GM12878 (cell line): ENCODE results near the gene CSNK1G2. TPM values are rescaled to one million over a fixed set of nuclear protein-coding genes. Genes with fewer than 3 reads are reported as not detected.

Experiments
- ATF3 ChIP-seq: IDR thresholded peaks from 2 replicates; pipeline ENCODE4 v1.6.1; 2011; ENCODE audit warnings: low read depth, mild to moderate bottlenecking, low read length, moderate library complexity, borderline replicate concordance; ENCODE audit errors: extremely low read depth
- ATF7 ChIP-seq: fragments of 450-650 bp; IDR thresholded peaks from 2 replicates; pipeline ENCODE4 v1.6.1; 2016; ENCODE audit warnings: low read depth, mild to moderate bottlenecking
- BCLAF1 ChIP-seq: fragments of 450-650 bp; IDR thresholded peaks from 2 replicates; pipeline ENCODE4 v1.6.1; 2017; ENCODE audit warnings: antibody characterized with exemption, mild to moderate bottlenecking, moderate library complexity
- HDGF ChIP-seq: fragments of 450-650 bp; IDR thresholded peaks from 2 replicates; pipeline ENCODE4 v1.6.1; 2016; ENCODE audit warnings: antibody characterized with exemption
- MLLT1 ChIP-seq: fragments of 450-650 bp; IDR thresholded peaks from 2 replicates; pipeline ENCODE4 v1.6.1; 2016; ENCODE audit warnings: mild to moderate bottlenecking
- NFXL1 ChIP-seq: fragments of 450-650 bp; IDR thresholded peaks from 2 replicates; pipeline ENCODE4 v1.6.1; 2017; ENCODE audit warnings: antibody characterized with exemption, mild to moderate bottlenecking, borderline replicate concordance
- NFYB ChIP-seq: IDR thresholded peaks from 2 replicates; pipeline ENCODE4 v1.6.1; 2011; ENCODE audit warnings: low read depth, mild to moderate bottlenecking, low read length, improper control_type of control experiment, moderate library complexity; ENCODE audit not compliant: insufficient read depth
- NR2C1 ChIP-seq: fragments of 450-650 bp; IDR thresholded peaks from 2 replicates; pipeline ENCODE4 v1.6.1; 2017; ENCODE audit warnings: antibody characterized with exemption, mild to moderate bottlenecking, moderate library complexity
- PBX3 ChIP-seq: IDR thresholded peaks from 2 replicates; pipeline ENCODE4 v1.6.1; 2011; ENCODE audit warnings: mild to moderate bottlenecking, low read depth, low read length, moderate library complexity; ENCODE audit not compliant: insufficient replicate concordance
- PKNOX1 ChIP-seq: fragments of 450-650 bp; IDR thresholded peaks from 2 replicates; pipeline ENCODE4 v1.6.1; 2016; ENCODE audit warnings: mild to moderate bottlenecking
- RB1 ChIP-seq: fragments of 450-650 bp; formaldehyde crosslinking; IDR thresholded peaks from 2 replicates; pipeline ENCODE4 v1.6.1; 2017; ENCODE audit warnings: mild to moderate bottlenecking, borderline replicate concordance
- REST ChIP-seq: IDR thresholded peaks from 2 replicates; pipeline ENCODE4 v1.6.1; 2012; ENCODE audit warnings: mild to moderate bottlenecking, low read depth, low read length
- SIX5 ChIP-seq: IDR thresholded peaks from 2 replicates; pipeline ENCODE4 v1.6.1; 2011; ENCODE audit warnings: mild to moderate bottlenecking, low read depth, low read length, moderate library complexity; ENCODE audit not compliant: severe bottlenecking
- SRF ChIP-seq, 2 experiments: IDR thresholded peaks; 2 replicates each; pipeline ENCODE4 v1.6.1; 2011; ENCODE audit warnings: low read depth in 2 of 2, low read length in 2 of 2, mild to moderate bottlenecking in 1 of 2, moderate library complexity in 1 of 2
- TARDBP ChIP-seq: IDR thresholded peaks from 2 replicates; pipeline ENCODE4 v1.6.1; 2016; ENCODE audit warnings: borderline replicate concordance
- TCF7 ChIP-seq: IDR thresholded peaks from 2 replicates; pipeline ENCODE4 v1.6.1; 2014; ENCODE audit warnings: antibody characterized with exemption, borderline replicate concordance
- ZBED1 ChIP-seq: IDR thresholded peaks from 2 replicates; pipeline ENCODE4 v1.6.1; 2016; ENCODE audit warnings: borderline replicate concordance
- ZZZ3 ChIP-seq: IDR thresholded peaks from 2 replicates; pipeline ENCODE4 v1.6.1; 2011; ENCODE audit warnings: low read depth; ENCODE audit not compliant: control insufficient read depth, insufficient read length
- polyA plus RNA-seq, 11 experiments: library from polyadenylated mRNA; depleted of rRNA in 4 of 11; unstranded in 6 of 11; stranded (reverse) in 5 of 11; fragments of >200 nt; fragmentation: Nextera tagmentation in 4 of 11; fragmentation: Illumina TruSeq in 1 of 11; extraction: Ambion mirVana in 4 of 11; extraction: Trizol in 1 of 11; gene quantifications; 1 replicate in 1 of 11; 2 replicates in 10 of 11; pipeline versions ENCODE4 v1.2.1 to v1.2.3, GENCODE V29; 2011 to 2016; ENCODE audit warnings: inconsistent platforms in 2 of 11, missing spikeins in 2 of 11, low read depth in 1 of 11
- total RNA-seq, 4 experiments: library from RNA; depleted of rRNA in 3 of 4; stranded (reverse); fragments of >200 nt in 3 of 4; fragmentation: Illumina TruSeq in 1 of 4; extraction: Trizol in 1 of 4; gene quantifications; 2 replicates each; pipeline versions ENCODE4 v1.2.1 to v1.2.3, GENCODE V29; 2013 to 2021

CSNK1G2 gene
- total and polyA plus RNA-seq, 10 of the 15 experiments (the other 5 are each of a cell fraction or from before 2014, with no cell fraction given): 0.64 to 109 (median 25.0) TPM

GRCh38 chr19:1942078-1942933 lies 1.3 kb downstream of the CSNK1G2 start (continued):
- TF ChIP-seq REST: no peak
- no peak for TF ChIP-seq SIX5
- no peak for TF ChIP-seq ZBED1
- TF ChIP-seq BCLAF1: no peak
- TF ChIP-seq PKNOX1: no peak
- TF ChIP-seq NR2C1: no peak
- 0 out of 2 replicates have a peak, but pooled peaks have one; percentile 33 for TF ChIP-seq TARDBP
- TF ChIP-seq ATF3: no peak
- no peak for TF ChIP-seq TCF7
- no peak for TF ChIP-seq HDGF
- 0 out of 2 replicates have a peak, but pooled peaks have one; percentile 45 for TF ChIP-seq MLLT1
- 0 out of 2 replicates have a peak, but pooled peaks have one; percentile 23 for TF ChIP-seq ATF7
- TF ChIP-seq NFYB: no peak
- TF ChIP-seq PBX3: no peak
- TF ChIP-seq ZZZ3: no peak
- no peak for TF ChIP-seq NFXL1
- TF ChIP-seq RB1: no peak
- TF ChIP-seq SRF (IDR thresholded peaks at IDR 0.05; ENCODE audit: low read depth in 2 of 2, low read length in 2 of 2): no peak
